GM12864 (cell line): Measurements from ENCODE around the gene SLC6A4.

Experiments used
- DNase-seq: peaks from one replicate; pipeline ENCODE4 v3.0.0-alpha.2; 2011; ENCODE audit warnings: low read depth
- H3K4me3 ChIP-seq: 2 replicates; pipeline ENCODE4 v1.5.1; 2011; ENCODE audit warnings: mild to moderate bottlenecking, low read depth, low read length, control low read depth
- CTCF ChIP-seq: IDR thresholded peaks from 2 replicates; pipeline ENCODE4 v1.5.1; 2011; ENCODE audit warnings: low read depth, mild to moderate bottlenecking, moderate library complexity, low read length, control low read depth, inconsistent platforms; ENCODE audit errors: missing control alignments

The SLC6A4 gene

GRCh38 chr17:30186761-30187160 is 48.7 kb downstream of the SLC6A4 start:
- TF ChIP-seq CTCF: no peak
- H3K4me3 ChIP-seq: no peak overlapping the region
- DNase-seq: no peak

GRCh38 chr17:30176855-30177254 is 58.6 kb downstream of the SLC6A4 start:
- DNase-seq: no peak
- TF ChIP-seq CTCF: no peak
- H3K4me3 ChIP-seq: no peak overlapping the region

- no peak for DNase-seq
- H3K4me3 ChIP-seq: no peak overlapping the region
- no peak for TF ChIP-seq CTCF
Observed at GRCh38 chr17:30174556-30174955, 60.9 kb downstream of the SLC6A4 start.

GRCh38 chr17:30173649-30174048 is 61.8 kb downstream of the SLC6A4 start:
- DNase-seq: peak; percentile 31
- no peak overlapping the region for H3K4me3 ChIP-seq
- no peak for TF ChIP-seq CTCF

- no peak overlapping the region for H3K4me3 ChIP-seq
- DNase-seq: no peak
- no peak for TF ChIP-seq CTCF
Observed at GRCh38 chr17:30172560-30172959, 62.9 kb downstream of the SLC6A4 start.

GRCh38 chr17:30170415-30170987 is 65.0 kb downstream of the SLC6A4 start:
- no peak for DNase-seq
- no peak for TF ChIP-seq CTCF
- no peak overlapping the region for H3K4me3 ChIP-seq

- H3K4me3 ChIP-seq: no peak overlapping the region
- no peak for DNase-seq
- no peak for TF ChIP-seq CTCF
Observed at GRCh38 chr17:30165960-30166359, 69.5 kb downstream of the SLC6A4 start.
